DMS53 treated with DMSO at 0.1 percent for 48 hours (cell line): ENCODE data around the gene SIX3.

Experiments
- DNase-seq: peaks from one replicate; lab custom pipeline; 2025; ENCODE audit not compliant: unreplicated experiment; lab: John Stamatoyannopoulos, UW

The SIX3 gene

GRCh38 chr2:44941551-44942234, at the start of gene SIX3:
TSS of gene SIX3 (plus strand) at chr2:44941702. CDS start at chr2:44942105, 403 bp downstream.
- peak; percentile 58 for DNase-seq

DNA sequence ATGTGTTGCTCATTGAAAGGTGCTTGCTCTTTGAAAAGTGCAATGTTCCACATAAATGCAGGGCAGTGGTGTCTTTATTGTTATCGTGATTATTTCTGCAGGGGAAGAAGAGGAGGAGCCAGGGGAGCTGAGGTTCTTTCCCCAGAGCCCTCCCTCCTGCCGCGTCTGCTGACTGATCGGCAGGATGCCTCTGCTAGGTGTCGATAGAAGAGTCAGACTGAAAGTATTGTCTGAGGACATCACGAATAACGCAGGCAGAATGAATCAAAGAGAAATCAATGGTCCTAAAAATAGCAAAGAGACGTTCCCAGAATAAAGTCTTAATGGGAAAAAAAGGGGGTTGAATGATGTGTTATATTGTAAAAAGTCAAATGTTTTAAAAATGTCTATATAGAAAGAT, 47.4 kb upstream of the SIX3 start:
- no peak for DNase-seq

GRCh38 chr2:44895061-44895460, 46.4 kb upstream of the SIX3 start:
- DNase-seq: no peak

DNA sequence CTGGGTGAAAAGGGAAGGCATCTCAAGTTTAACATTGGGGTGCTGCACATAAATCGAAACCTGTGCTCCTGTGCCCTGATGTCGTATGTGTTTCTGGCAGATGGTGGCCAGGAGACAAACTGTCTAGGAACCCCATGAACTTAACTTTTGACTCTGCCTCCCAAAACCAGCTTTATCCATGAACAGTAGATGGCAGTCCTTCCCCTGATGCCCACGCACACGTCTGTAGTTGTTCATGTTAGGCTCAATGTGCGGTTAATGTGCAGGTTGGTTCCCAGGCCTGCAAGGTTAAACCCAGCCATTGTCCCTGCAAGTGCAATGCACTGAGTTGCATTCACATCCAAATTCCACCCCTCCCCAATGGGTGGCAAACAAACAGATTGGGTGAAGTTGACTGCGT, 44.1 kb upstream of the SIX3 start:
- no peak for DNase-seq

GRCh38 chr2:44902217-44903137, 39.0 kb upstream of the SIX3 start:
- no peak for DNase-seq

- no peak for DNase-seq
Observed at GRCh38 chr2:44904578-44904977, 36.9 kb upstream of the SIX3 start.

- DNase-seq: no peak
Observed at GRCh38 chr2:44906972-44907371, 34.5 kb upstream of the SIX3 start.

GRCh38 chr2:44909831-44910230, 31.7 kb upstream of the SIX3 start:
- DNase-seq: no peak

- DNase-seq: no peak
Observed at GRCh38 chr2:44912660-44913059, 28.8 kb upstream of the SIX3 start.

DNA sequence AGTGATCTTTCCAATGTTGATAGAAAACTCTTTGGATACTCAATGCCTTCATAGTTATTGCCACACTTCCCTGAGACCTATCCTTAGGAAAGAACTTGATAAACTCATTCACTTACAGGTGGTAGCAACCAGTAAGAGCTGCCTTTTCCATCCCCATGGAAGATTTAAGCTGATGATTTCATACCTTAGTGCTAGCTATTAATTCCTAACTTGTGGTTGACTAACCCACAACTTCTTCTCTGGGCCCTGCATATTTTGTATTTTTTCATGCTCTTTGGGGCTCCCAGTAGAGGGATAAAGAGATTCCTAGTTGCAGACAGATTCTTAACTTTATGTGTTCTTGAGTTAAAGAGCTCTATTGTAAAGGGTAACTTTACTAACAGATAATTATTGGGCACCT, 25.2 kb upstream of the SIX3 start:
- no peak for DNase-seq

DNA sequence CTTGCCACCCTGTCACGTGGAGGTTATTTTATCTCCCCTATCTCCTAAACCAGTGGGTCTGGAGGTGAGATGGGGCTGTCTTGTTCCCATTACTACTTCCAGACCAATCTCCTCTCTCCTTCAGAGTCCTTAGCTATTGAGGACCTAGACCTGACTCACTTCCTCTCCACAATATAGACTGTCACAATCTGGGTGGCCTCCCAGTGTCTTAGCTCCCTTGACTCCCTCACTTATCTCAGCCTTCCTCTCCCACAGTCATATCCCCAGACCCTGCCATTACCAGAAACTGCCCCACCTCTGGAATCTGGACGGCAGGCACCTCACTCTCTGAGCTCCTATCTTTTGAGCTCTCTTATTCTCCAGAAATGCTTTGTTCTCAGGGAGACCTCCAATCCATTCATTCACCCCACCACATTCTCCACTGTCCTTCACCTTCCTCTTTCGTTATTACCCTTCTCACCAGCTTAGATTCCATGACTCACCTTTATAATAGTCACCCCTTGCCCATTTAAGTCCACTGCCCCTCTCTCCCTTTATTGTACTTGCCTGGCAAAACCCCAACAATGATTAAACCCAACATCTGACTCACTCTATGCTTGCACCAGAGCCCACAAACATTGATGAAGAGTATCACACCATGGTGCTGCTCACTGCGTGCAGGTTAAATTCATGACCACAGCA, 23.3 kb upstream of the SIX3 start:
- DNase-seq: no peak

DNA sequence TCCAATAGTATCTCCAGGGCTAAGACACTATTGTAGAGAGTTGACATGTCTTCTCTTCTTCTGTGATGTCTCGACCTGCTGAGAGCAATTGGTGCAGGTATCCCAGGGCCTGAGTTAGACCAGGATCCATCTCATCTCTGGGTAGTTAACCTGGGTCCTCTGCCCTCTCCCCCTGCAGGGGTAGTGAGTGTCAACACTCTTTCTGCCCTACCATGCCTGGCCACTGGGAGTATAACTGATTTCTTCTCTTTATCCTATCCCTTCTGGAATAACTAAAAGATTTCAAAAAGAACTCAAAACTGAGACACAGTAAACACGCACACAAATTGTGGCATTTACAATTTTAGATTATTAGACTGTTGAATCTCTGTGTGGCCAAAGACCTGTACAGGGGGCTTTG, 20.8 kb upstream of the SIX3 start:
- no peak for DNase-seq

- no peak for DNase-seq
Observed at GRCh38 chr2:44922776-44923175, 18.7 kb upstream of the SIX3 start.

DNA sequence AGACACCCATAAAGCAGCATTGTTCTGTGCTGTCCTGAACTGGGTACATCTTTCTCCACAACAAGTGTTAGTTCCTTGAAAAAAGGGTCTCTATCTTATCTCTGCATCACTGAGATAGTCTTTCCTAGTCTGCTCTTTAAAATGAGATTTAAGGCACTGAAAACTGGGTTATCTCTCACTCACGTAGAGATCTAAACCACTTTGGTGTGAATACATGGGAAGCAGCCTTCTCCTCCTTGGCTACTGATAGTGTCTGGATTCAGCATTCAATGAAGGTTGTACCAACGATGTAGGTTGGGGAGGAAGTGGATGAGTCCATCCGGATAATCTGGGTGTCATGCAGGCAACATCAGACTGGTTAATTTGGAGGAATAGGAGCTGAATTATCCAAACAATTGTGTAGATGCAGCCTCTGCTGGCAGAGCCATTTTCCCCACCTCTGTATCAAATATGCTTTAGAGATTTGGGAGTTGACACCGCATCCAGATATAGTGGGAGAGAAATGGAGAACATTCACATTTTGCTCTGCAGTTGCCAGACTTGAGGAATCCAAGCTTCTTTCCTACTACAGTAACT, 15.9 kb upstream of the SIX3 start:
- DNase-seq: no peak

- DNase-seq: no peak
Observed at GRCh38 chr2:44926957-44927356, 14.5 kb upstream of the SIX3 start.

DNA sequence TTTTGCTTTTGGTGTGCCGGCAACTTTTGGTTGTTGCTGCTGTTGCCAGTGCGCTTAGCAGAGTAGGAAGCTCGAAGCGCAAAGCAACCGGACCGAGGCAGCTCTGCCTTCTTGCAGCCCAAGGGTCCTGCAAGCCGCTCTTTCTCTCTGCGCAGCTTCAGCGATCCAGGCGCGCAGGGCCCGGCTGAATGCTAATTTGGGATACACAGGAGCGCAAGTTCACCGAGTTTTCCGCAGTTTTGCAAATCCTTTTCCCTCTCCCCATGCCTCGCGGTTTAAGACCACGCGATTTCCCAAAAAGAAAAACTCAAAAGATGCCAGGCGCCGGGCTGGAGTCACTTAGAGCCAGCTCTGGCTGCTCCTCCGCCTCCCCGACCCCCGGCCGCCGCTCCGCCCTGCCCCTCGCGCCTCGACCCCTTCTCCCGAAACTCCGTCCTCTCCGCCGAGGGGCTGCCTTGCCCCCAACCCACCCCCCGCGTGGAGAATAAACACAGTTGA, 13.5 kb upstream of the SIX3 start:
- DNase-seq: no peak

GRCh38 chr2:44928483-44929158, 12.9 kb upstream of the SIX3 start:
- DNase-seq: no peak

DNA sequence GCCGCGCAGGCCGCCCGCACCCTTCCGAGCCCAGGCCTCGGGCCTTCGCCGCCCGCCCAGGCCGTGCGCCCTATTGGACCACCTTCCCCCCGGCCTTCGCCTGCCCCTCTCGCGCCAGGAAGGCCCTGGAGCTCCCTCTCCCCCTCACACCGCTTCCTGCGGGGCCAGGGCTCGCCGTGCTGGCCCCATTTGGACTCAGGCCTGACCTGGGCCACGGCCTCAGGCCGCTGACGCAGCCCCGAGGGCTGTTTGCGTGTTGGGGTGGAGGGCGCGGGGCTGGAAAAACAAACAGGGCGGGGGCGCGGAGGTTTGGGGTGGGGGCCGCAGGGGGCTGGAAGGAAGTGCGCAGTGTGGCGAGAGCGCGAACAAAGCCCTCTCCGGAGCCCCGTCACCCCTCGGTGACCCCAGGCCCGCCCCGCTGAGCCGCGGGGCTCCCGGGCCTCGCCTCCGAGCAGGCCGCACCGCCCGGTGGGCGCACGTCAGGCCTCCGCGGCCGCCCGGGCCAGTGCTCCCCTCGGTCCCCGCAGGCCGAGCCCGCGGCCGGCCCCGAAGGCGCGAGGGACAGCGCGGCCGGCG, 12.3 kb upstream of the SIX3 start:
- DNase-seq: no peak

DNA sequence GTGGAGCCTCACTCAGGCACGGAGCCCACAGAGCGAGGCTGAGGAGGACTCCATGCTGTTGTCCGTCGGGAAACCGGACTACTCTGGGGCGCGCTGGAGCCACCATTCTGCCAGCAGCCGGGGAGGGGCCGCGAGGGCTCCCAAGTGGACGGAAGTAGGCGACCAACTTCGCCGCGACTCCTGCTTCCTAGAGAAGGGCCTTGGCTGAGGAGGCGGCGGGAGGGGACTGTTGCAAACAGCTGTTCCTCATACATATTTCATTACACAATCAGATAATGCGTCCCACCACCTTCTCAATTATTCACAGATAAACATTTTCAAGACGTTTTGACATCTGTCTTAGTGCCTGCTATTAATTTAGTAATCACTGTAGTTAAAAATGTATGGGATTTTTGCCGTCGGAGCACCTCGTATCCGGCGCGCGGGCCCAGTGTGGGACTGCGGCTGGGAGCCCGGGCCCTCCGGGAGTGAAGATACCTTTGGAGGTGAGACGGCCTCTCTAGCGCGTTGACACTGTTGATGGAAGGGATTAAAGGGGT, 11.7 kb upstream of the SIX3 start:
- no peak for DNase-seq
